NCI-H1436 treated with DMSO at 0.1 percent for 48 hours (cell line): ENCODE data around the gene TXNDC9.
"Not testable (repeated sequence)": the region's sequence is repeated elsewhere in the genome, so short reads cannot be mapped to it uniquely, and the experiment has no call there.

Experiments used
- DNase-seq: peaks from one replicate; lab custom pipeline; 2025; lab: John Stamatoyannopoulos, UW

Gene TXNDC9, protein sequence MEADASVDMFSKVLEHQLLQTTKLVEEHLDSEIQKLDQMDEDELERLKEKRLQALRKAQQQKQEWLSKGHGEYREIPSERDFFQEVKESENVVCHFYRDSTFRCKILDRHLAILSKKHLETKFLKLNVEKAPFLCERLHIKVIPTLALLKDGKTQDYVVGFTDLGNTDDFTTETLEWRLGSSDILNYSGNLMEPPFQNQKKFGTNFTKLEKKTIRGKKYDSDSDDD

DNA sequence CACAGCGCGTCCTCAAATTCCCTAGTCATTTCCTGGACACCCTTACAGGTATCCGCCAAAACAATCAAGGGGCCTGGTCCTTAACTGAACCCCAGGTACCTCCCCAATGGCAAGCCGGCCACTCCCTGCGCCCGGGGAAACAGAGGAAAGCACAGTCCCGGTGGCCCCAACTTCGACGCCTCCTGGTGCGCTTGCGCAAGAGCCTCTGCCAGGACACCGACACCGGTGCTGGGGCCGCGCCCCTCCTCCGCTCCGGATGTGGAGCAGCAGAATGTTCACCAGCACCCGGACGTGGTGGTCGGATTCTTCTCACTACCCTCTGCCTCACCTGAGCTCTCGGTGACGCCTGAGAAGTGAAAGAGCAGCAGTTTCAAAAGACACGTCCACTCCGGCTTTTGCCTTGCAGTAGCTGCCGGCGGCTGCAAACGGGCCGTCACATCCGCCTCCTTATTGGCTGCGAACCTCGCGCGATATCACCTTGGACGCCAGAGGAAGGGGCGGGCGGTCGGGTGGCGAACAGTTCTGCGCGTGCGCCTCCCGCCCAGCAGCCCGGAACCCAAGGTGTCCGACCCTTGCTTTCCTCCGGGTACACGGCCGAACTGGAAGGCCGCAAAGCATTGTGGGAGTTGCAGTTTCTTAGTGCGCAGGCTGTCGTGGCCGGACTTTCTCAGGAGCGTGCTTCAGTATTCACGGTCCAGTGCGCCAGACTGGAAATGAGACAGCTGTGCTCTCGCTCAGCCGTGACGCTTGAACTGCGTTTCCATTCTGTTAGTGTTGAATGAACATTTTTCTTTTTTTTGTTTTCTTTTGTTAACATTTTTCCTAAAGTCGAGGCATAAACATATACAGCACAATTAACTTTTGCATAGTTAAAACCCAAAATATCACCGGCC, at the start of gene TXNDC9:
TXNDC9 (minus strand) TSS at position 423 of the 893 bp plus-strand sequence. CDS start 3,123 bp downstream, outside the sequence.
- peak; percentile 95 for DNase-seq

DNA sequence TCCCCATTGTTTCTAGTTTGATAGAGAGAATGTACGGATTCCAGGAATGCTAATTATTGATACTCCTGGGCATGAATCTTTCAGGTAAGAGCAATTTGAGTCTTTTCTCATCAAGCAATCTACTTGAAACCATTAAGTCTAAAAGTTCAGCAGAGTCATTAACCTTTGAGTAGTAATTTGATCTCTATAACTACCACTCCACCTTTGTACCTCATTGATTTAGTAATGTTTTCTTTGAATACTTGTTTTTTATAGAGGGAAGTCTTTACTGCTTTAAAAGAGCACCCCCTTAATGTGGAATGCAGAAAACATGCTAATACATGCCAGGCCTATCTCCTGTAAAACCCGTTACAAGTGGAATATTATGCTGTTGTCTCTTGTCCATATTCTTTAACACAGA, 46.0 kb upstream of the TXNDC9 start:
- no peak for DNase-seq

DNA sequence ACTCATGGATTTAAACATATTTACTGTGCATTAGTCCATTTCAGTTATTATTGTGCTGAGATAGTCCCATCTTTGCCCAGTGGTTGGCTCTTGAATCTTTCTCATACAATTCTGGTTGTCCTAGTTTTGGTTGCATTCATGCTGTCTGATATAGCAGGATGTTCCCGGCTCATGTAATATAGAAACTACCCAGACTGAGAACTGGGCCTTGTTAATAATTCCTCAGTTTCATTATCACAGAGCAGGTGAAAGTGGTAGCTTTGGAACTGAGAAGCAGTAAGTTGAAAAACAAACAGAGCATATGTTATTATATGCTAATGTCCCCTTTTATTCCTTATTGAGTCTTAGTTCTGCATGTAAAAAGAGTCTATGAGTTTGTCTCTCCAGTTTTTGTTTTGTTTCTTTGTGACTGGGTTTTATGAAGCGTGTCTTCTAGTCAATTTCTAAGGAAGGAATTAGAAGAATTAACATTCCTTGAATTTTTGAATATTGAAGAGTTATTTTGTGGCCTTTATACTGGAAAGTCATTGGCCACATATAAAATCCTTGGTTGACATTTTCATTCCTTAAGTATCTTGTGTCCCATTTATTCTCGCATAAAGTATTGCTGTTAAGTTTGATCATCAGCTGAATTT, 44.4 kb upstream of the TXNDC9 start:
- DNase-seq, result no peak

DNA sequence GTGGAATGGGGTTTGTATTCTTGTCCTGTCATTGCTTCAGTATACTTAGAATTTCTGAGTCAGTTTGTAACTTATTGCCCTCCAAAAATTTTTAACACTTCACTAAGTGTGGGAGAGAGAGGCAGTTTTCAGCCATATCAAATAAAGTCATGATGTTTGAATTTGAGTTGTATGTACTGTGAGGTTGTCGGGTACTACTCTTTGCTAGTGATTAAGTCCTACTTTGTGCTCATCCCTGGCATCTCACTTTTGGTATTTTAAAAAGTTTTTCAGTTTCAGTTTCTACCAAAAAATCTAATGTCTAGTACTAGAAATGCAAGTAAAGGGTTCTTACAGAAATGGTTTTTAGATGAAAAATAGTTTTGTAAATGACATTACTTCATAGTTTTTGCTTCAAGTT, 41.7 kb upstream of the TXNDC9 start:
- no peak for DNase-seq

DNA sequence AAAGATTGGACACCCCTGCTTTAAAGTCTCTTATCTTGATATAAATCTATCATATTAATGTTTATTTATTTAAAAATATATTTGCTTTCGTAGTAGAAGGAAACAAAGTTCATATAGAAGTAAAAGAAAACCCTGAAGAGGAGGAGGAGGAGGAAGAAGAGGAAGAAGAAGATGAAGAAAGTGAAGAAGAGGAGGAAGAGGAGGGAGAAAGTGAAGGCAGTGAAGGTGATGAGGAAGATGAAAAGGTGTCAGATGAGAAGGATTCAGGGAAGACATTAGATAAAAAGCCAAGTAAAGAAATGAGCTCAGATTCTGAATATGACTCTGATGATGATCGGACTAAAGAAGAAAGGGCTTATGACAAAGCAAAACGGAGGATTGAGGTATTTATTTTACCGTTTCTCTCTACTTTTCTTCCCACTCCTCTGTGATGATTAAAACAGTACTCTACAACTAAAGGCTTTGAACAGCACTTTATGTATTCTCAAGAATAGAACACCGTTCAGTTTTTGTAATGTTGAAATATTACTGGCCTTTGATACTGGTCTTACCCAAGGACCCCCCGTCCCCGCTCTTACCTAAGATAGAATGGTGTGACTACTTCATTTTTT, 40.2 kb upstream of the TXNDC9 start:
- DNase-seq, result no peak

DNA sequence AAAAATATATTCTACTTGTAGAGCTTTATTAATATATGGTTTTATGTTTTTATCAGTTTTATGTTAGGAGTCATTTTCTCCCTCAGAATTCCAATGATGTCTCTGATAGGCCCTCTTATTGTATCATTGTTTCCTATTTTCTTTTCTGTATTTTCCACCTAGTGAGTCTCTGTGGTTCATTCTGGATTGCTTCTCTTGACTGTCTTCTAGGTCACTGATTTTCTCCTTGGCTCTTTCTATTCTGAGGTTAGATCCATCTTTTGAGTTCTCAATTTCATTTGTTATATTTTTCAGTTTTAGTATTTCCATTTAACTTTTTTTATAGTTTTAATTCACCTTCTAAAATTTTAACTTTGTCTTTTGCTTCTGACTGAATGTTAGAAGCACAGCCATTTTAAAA, 38.6 kb upstream of the TXNDC9 start:
- DNase-seq, result no peak

DNA sequence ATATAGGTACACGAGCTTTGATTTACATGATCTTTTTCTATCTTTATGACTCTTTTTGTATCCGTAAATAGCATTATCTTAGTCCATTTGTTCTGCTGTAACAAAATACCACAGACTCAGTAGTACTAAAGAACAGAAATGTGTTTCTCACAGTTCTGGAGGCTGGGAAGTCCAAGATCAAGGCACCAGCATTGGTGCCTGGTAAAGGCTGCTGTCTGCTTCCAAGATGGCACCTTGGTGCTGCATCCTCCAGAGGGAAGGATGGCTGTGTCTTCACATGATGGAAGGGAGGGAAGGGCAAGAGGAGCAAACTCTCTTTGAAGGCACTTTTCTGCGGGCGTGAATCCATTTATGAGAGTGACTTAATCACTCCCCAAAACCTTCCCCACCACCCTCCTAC, 37.0 kb upstream of the TXNDC9 start:
- no peak for DNase-seq

DNA sequence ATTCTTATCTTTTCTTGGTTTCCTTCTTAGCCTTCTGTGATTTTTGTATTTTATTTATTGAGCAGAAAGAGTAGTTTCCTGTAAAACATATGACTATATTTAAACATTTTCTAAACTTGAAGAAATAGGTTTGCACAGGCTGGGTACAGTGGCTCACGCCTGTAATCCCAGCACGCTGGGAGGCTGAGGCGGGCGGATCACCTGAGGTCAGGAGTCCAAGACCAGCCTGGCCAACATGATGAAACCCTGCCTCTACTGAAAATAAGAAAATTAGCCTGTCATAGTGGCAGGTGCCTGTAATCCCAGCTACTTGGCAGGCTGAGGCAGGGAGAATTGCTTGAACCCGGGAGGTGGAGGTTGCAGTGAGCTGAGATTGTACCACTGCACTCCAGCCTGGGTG, 32.7 kb upstream of the TXNDC9 start:
- DNase-seq, result not testable (repeated sequence)

DNA sequence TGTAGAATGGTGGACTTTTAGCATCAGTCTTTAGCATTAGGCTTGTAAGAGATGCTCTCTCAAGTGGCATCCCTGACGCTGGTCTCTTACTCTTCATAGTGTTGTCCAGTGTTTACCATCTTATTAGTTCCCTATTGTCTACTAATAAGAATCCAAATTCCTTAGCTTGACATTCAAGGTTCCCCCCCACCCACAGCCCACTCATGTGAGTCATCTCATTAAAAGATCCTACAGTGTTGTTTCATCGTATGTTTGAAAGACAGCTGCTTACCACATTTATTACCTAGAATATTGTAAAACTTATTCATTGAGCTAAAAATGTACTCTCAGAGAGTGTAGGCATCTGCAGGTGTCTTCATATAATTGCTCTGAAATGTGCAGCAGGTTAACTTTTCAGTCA, 29.5 kb upstream of the TXNDC9 start:
- no peak for DNase-seq

DNA sequence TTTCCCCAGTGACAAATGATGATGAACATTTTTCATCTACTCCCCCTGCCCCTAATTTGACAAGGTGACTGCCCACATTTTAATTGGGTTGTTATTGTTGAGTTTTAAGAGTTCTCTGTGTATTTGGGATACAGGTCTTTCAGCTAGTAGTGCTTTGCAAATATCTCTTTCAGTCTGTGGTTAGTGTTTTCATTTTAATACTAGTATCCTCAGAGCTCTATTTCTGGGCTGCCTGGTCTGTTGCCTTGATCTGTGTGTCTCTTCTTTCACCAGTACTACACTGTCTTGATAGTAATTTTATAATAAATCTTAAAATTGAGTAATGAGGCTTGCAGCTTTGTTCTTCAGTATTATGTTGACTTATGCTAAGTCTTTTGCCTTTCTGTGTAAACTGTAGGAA, 20.7 kb upstream of the TXNDC9 start:
- no peak for DNase-seq

DNA sequence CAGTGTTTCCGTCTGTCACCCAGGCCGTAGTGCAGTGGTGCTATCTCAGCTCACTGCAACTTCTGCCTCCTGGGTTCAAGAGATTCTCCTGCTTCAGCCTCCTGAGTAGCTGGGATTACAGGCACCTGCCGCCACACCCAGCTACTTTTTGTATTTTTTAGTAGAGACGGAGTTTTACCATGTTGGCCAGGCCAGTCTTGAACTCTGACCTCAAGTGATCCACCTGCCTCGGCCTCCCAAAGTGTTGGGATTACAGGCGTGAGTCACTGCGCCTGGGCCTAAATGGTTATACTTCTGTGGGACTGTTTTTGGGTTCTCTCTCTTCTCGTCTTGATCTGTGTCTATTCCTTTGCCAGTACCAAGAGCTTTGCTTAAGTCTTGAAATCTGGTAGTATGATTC, 18.7 kb upstream of the TXNDC9 start:
- not testable (repeated sequence) for DNase-seq

DNA sequence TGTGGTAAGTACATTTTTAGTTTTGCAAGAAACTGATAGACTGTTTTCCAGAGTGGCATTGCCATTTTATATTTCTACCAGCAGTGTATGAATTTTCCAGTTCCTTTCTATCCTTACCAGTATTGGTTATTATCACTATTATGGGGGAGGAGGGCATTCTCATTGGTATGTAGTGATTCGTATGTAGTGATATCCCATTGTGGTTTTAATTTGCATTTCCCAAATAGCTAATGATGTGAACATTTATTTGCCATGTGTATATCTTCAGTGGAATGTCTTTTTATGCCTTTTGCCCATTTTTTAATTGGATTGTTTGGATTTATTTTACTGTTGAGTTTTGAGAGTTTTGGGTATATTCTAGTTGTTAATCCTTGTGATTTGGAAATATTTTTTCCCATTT, 17.9 kb upstream of the TXNDC9 start:
- DNase-seq, result no peak

DNA sequence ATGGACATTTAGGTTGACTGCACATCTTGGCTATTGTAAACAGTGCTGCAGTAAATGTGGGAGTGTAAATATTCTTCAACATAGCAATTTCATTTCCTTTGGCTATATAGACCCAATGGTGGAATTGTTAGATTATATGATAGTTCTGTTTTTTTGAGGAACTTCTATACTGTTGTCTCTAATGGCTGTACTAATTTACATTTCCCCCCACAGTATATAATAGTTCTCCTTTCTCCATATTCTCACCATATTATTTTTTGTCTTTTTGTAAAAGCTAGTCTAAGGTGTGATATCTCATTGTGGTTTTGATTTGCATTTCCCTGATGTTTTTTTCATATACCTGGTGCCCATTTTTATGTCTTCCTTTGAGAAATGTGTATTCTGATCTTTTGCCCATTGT, 14.1 kb upstream of the TXNDC9 start:
- DNase-seq, result no peak

DNA sequence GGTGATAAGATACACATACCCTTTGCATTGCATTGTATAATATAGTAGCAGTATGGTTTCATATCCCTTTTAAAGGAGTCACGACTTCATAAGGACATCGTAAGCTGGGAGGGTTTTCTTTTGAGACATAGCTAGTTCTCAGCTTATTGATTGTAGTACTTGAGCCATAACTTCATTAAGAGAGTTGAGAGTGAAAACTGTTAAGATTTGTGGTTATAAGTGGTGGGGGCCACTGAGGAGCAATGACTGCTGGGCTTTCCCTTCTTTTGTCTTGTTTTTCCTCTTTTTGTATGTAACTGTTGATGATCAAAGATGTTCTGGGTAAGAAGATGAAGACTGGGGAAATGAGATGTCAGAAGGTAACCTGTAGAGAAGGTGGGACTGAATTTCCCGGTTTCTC, 12.0 kb upstream of the TXNDC9 start:
- DNase-seq, result no peak

DNA sequence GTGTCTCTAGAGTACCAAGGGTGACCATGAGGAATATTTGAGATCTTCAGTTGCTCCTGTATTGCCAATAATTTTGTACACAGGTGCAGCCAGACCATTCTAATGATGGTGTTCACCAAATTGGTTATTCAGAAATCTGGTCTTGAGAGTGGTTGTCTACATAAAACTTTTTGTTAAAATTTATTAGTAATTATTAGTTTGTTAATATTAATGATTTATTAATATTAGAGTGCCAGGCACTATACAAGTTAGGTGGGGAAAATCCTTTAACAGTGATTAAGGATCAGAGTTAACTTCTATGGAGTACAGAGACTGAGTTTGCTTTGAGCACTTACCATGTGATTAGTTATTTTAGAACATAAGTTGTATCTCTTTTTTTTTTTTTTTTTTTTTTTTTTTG, 10.1 kb upstream of the TXNDC9 start:
- DNase-seq, result no peak

DNA sequence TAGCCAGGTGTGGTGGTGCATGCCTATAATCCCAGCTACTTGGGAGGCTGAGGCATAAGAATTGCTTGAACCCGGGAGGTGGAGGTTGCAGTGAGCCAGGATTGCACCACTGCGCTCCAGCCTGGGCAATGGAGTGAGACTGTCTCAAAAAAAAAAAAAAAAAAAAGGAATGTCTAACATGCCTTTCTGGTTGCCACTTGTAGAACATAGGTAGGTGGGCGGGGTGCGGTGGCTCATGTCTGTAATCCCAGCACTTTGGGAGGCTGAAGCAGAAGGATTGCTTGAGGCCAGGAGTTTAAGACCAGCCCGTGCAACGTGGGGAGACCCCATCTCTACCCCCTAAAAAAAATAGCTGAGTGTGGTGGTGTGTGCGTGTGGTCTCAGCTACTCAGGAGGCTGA, 9.3 kb upstream of the TXNDC9 start:
- not testable (repeated sequence) for DNase-seq

DNA sequence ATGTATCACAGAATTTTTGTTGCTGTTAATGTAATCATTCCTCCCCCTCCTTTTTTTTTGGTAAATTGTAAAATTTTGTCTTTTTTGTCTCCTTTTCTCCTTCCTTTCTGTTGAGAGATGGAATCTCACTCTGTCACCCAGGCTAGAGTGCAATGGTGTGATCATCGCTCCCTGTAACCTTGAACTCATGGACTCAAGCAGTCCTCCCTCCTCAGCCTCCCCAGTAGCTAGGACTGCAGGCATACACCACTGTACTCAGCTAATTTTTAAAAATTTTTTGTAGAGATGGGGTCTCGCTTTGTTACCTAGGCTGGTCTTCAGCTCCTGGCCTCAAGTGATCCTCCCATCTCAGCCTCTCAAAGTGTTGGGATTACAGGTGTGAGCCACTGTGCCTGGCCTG, 6.4 kb upstream of the TXNDC9 start:
- DNase-seq, result no peak

DNA sequence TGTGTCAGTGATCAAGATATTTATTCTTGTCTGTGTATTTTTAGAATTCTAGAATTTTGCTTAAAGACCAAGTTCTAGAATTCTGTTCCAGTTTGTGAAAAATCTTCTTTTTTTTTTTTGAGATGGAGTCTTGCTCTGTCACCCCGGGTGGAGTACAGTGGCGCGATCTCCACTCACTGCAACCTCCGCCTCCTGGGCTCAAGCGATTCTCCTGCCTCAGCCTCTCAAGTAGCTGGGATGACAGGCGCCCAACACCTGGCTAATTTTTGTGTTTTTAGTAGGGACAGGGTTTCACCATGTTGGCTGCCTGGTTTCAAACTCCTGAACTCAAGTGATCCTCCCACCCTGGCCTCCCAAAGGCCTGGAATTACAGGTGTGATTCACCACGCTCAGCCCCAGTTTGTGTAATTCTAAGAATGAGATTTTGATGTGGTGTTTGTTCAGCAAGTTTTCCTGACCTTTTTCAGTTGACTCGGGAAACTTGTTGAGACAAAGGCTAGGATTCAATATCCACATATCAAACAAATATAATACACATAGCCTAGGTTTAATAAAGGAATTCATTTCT, 4.6 kb upstream of the TXNDC9 start:
- DNase-seq, result no peak

DNA sequence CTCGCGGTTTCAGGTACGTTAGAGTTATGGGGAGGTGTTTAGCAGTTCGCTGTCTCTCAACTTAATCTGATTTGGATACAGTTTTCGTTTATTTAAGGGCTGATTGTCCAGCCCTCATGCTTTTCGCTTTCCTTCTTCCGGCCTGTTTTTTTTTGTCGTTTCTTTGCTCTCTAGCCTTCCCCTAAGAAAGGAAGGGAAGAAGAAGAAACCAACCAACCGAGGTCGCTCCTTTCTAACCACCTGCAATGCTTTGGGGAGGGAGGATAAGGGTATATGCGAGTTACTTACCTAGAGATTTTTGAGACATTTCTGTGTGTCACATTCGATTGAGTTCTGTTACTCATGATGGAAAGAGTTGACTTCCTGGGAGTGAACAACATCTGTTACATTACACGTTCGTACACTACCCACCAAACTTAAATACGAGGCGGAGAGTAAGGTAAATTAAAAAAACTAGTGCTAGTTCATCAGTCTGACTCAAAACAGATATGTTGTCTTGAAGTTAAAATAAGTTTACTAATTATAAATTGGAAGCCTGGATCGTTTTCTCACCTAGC, 2.0 kb upstream of the TXNDC9 start:
- no peak for DNase-seq

DNA sequence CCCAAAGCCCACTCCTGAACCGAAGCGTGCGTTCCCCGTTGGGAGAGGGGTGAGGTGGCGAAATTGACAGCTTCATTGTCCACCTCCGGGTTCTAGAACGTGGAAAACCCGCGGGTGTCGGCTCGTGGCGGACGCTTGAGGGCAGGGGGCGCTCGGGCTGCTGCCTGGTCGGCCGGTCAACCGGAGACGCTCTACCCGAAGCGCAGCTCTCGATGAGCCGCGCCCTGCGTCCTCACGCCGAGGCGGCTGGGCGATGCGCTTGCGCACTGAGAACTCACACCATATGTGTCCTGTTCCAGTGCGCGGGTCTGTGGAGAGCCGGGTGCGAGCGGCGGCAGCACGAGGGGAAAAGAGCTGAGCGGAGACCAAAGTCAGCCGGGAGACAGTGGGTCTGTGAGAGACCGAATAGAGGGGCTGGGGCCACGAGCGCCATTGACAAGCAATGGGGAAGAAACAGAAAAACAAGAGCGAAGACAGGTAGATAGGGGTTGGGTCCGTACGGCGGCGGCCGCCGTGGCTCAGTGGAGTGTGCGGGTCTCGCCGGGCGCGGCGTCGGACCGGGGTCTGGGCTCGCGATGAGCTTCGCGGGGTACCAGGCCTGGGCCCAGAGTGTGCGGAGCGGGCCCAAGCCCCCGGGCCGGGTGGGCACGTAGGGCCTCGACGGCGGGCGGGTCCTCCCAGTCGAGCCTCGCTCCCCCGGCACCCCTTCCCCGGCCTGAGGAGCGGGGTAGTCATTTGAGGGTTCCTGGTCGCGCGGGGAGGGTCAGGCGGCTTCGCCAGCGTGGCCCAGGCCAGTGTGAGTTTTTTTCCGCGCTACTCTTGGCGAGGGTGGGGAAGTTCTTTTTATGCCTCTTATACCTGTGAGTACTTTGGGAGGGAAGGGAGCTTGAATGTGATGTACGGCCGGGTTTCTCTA, 1.2 kb upstream of the TXNDC9 start, which contains the start of gene EIF5B:
EIF5B (plus strand) TSS at position 277 of the 916 bp plus-strand sequence; CDS start at position 443, 166 bp downstream.
- DNase-seq, result peak; percentile 81

DNA sequence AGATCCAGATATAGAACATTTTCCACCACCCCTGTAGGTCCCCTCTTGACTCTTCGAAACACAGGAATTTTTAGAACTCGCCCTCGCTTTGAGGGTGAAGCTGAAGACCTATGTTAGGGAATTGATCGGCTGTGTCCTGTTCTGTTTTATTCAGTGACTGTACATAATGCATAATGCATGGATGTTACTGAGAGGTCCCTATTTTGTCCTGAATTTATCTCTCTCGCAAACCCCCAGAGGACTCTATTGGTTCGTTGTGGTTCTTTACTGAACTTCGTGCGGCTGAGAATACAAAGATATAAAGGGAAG, 625 bp upstream of the TXNDC9 start:
- DNase-seq, result no peak
